B cell (primary cell): ENCODE data around the gene RPTOR.

Source experiments
- EZH2 ChIP-seq: IDR thresholded peaks from 2 replicates; pipeline ENCODE4 v1.6.1; 2012; ENCODE audit warnings: borderline replicate concordance, low read depth, mild to moderate bottlenecking, moderate library complexity, low read length; ENCODE audit not compliant: insufficient read depth, poor library complexity, severe bottlenecking
- TF ChIP-seq, protein P1 (sequence below): fragments of 200-600 bp; IDR thresholded peaks from one replicate; pipeline ENCODE4 v1.8.0; 2022; ENCODE audit warnings: antibody characterized with exemption, mild to moderate bottlenecking

DNA sequence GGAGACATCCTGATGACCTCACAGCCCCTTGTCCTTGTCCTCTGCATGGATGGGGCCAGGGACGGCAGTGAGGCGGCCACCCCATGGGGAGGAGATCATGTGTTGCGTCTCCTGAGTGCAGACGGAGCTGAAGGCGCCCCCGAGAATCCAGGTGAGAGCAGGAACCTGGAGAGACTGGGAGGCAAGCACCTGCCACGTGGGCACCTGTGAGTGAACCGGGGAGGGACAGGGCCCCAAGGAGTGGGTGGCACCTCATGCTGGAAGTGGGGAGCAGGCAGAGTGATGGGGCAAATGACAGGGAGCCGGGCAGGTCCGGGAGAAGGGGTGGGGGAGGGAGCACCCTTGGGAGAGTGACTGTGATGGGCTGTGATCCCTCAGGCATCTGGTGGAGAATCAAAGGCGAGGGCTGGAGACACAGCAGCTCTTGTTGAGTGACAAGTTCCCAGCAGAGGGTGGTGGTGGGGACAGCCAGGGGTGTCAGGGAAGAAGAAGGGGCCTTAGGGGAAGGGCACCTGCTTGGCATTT is 272.7 kb downstream of the RPTOR start:
- TF ChIP-seq, protein P1, sequence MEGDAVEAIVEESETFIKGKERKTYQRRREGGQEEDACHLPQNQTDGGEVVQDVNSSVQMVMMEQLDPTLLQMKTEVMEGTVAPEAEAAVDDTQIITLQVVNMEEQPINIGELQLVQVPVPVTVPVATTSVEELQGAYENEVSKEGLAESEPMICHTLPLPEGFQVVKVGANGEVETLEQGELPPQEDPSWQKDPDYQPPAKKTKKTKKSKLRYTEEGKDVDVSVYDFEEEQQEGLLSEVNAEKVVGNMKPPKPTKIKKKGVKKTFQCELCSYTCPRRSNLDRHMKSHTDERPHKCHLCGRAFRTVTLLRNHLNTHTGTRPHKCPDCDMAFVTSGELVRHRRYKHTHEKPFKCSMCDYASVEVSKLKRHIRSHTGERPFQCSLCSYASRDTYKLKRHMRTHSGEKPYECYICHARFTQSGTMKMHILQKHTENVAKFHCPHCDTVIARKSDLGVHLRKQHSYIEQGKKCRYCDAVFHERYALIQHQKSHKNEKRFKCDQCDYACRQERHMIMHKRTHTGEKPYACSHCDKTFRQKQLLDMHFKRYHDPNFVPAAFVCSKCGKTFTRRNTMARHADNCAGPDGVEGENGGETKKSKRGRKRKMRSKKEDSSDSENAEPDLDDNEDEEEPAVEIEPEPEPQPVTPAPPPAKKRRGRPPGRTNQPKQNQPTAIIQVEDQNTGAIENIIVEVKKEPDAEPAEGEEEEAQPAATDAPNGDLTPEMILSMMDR = no peak
- TF ChIP-seq EZH2 = no peak
